Measurements from ENCODE around the gene COL23A1. TPM values are rescaled to one million over a fixed set of nuclear protein-coding genes. Genes with fewer than 3 reads are reported as not detected.

Gene COL23A1
- total RNA-seq, 1 donor from 2014 or later, result 2.0 TPM

DNA sequence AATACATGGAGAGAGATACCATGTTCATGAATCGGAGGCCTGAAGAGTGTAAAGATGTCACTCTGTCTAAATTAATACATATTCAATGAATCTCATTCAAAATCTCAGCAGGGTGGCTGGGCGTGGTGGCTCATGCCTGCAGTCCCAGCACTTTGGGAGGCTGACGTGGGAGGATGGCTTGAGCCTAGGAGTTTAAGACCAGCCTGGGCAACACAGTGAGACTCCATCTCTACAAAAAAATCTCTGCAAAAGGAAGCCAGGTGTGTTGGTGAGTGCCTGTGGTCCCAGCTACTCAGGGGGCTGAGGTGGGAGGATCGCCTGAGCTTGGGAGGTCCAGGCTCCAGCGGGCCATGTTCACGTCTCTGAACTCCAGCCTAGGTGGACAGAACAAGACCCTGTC is 49.7 kb downstream of the COL23A1 start:
- ATAC-seq, result no peak
- intact Hi-C loops (cut with DNase I), result no loop called here
- no peaks in the 10 kb centered on the region for H3K4me1 ChIP-seq
- no peak overlapping the region for H3K27ac ChIP-seq
- peak; percentile 22 for DNase-seq
- H3K27me3 ChIP-seq, result no peaks in the 10 kb centered on the region
- TF ChIP-seq, protein P1, sequence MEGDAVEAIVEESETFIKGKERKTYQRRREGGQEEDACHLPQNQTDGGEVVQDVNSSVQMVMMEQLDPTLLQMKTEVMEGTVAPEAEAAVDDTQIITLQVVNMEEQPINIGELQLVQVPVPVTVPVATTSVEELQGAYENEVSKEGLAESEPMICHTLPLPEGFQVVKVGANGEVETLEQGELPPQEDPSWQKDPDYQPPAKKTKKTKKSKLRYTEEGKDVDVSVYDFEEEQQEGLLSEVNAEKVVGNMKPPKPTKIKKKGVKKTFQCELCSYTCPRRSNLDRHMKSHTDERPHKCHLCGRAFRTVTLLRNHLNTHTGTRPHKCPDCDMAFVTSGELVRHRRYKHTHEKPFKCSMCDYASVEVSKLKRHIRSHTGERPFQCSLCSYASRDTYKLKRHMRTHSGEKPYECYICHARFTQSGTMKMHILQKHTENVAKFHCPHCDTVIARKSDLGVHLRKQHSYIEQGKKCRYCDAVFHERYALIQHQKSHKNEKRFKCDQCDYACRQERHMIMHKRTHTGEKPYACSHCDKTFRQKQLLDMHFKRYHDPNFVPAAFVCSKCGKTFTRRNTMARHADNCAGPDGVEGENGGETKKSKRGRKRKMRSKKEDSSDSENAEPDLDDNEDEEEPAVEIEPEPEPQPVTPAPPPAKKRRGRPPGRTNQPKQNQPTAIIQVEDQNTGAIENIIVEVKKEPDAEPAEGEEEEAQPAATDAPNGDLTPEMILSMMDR (IDR thresholded peaks at IDR 0.05), result no peak
- no peaks in the 10 kb centered on the region for H3K9me3 ChIP-seq
- no peak overlapping the region for H3K4me3 ChIP-seq
- H3K36me3 ChIP-seq, result no peaks in the 10 kb centered on the region

DNA sequence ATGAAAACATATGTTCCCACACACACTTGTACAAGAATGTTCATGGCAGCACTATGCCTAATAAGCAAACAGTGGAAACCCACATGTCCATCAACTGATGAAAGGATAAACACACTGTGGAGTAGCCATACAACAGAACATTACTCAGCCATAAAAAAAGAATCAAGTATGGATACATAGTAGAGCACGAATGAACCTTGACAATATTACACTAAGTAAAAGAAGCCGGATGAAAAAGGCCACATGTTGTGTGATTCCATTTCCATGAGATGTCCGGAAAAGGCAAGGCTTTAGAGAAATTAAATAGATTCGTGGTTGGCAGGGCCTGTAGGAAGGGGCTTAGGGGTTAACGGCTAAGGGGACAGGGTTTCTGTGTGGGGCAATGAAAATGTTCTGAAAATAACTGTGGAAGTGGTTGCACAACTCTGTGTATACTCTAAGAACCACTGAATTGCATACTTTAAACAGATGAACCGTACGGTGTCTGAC is 51.4 kb downstream of the COL23A1 start:
- DNase-seq, result no peak
- Histone ChIP-seq H3K27ac (no peak overlapping the region), H3K9me3 (no peaks in the 10 kb centered on the region), H3K36me3 (no peaks in the 10 kb centered on the region), H3K4me1 (no peaks in the 10 kb centered on the region), H3K27me3 (no peaks in the 10 kb centered on the region), H3K4me3 (no peak overlapping the region)
- ATAC-seq, result no peak
- TF ChIP-seq, protein P1 (IDR thresholded peaks at IDR 0.05), result no peak
- intact Hi-C loops (cut with DNase I), result no loop called here

DNA sequence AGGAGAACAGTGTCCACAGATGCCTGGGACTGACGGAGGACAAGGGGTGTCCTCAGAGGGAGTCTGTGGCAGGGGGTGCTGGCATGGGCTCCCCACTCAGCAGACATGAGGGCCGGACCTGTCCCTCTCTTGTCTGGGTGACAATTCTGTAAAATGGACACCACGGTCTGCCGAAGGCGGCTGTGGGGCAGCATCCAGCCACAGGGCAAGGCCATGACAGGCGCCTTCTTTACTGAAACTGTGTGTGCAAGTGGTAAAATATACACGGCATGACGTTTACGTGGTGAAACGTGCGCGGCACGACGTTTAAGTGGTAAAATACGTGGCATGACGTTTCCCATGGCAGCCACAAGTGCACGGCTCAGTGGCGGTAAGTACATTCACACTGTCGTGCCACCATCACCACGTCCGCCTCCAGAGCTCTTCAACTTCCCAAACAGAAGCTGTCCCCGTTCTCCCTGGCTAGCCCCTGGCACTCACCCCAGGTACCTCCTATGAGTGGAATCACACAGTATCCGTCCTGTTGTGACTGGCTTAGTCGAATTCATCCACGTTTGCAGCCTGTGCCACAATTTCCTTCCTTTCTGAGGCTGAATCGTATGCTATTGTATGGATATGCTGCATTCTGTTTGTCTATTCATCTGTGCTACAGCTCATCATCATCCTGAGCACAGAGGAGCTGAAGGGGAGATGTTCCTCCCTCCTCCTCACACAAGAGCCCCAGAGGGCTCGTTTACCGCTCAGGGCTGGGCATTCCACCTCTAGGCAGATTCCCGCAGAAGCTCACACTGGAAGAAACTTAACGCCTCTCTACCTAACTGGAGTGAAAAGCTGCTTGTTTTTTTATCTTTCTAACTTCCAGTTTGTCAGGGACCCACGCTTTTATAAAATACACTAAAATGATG is 52.5 kb downstream of the COL23A1 start:
- ATAC-seq, result no peak
- intact Hi-C loops (cut with DNase I), result no loop called here
- Histone ChIP-seq H3K27ac (no peak overlapping the region), H3K36me3 (no peaks in the 10 kb centered on the region), H3K27me3 (no peaks in the 10 kb centered on the region), H3K4me3 (no peak overlapping the region), H3K9me3 (no peaks in the 10 kb centered on the region), H3K4me1 (no peaks in the 10 kb centered on the region)
- DNase-seq, result no peak
- TF ChIP-seq, protein P1 (IDR thresholded peaks at IDR 0.05), result no peak

GRCh38 chr5:178536541-178537466 is 53.4 kb downstream of the COL23A1 start:
- no peak overlapping the region for H3K27ac ChIP-seq
- no peaks in the 10 kb centered on the region for H3K4me1 ChIP-seq
- intact Hi-C loops (cut with DNase I), result no loop called here
- H3K27me3 ChIP-seq, result no peaks in the 10 kb centered on the region
- TF ChIP-seq, protein P1 (IDR thresholded peaks at IDR 0.05), result no peak
- no peak for DNase-seq
- no peaks in the 10 kb centered on the region for H3K9me3 ChIP-seq
- no peak overlapping the region for H3K4me3 ChIP-seq
- H3K36me3 ChIP-seq, result no peaks in the 10 kb centered on the region
- ATAC-seq, result peak; percentile 6

DNA sequence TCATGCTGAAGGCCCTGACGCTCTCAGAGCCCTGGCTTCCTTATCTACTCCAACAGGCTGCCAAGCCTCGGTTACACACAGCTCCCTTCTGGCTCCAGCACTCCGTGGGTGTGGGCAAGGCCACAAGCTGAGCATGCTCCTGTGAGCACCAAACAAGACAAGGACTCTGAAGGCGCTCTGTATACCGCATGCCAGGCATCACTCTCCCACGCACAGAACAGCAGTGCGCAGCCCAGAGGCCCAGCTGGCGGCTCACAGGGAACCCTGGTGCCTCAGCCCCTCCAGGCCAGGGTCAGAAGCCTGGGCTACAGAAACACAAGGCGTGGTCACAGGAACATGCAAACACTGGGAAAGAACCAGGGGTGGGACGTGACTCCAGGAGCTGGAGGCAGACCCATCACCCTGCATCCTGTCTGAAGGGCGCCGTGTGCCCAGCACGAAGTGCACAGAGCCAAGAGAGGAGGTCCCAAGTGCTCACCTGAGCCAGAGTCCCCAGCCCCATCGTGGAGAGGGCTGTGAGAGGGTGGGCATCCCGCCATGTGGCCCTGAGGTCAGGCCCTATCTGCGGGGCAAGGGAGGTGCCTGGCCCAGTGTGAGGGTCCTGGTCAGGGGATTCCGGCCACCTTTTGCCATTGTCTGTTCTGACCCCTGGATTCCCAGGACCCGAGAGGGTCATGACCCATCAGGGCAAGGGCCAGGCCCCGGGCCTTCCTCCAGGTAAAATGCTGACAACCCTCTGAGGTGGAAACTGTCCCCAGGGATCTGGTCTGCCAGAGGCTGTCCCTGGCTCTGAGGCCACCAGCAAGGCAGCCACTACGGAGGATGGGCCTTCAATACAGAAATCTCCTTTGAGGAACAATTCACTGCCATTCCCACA is 54.7 kb downstream of the COL23A1 start:
- no peak overlapping the region for H3K27ac ChIP-seq

More for the DNA sequence above, 54.7 kb downstream of the COL23A1 start:
- no peaks in the 10 kb centered on the region for H3K4me1 ChIP-seq
- H3K27me3 ChIP-seq, result no peaks in the 10 kb centered on the region
- TF ChIP-seq, protein P1 (IDR thresholded peaks at IDR 0.05), result no peak
- H3K4me3 ChIP-seq, result no peak overlapping the region
- no peaks in the 10 kb centered on the region for H3K36me3 ChIP-seq
- peak; percentile 63 for DNase-seq
- no peaks in the 10 kb centered on the region for H3K9me3 ChIP-seq
- ATAC-seq, result peak; percentile 62
- intact Hi-C loops (cut with DNase I), result no loop called here
